HCT116 (cell line): ENCODE data around the gene KLHL3. TPM values are rescaled to one million over a fixed set of nuclear protein-coding genes. Genes with fewer than 3 reads are reported as not detected.

ENCODE experiments used
- ATAC-seq: fragments of 200-7000 bp; cut with Tn5 transposase; 2 replicates; pipeline ENCODE4 v1.9.1; 2020; ENCODE audit warnings: mild to moderate bottlenecking, moderate library complexity
- BruUV-seq: library from RNA; stranded (reverse); fragments of 400-500 nt; replicated peaks from 2 replicates; lab custom pipeline; 2021; lab: Mats Ljungman, UMichigan
- CTCF ChIA-PET: fragments of 300-600 bp; sonication (Branson Sonifier 250); formaldehyde crosslinking; loops from one replicate; lab custom pipeline; 2021; ENCODE audit warnings: antibody characterized with exemption; lab: Charles Lee
- POLR2A ChIA-PET: fragments of 300-600, 350-600 bp; sonication (Branson Sonifier 250); formaldehyde crosslinking; loops from one replicate; lab custom pipeline; 2021; ENCODE audit warnings: antibody characterized with exemption; lab: Charles Lee
- RAD21 ChIA-PET, 2 experiments: fragments of 300-600 bp; sonication (Branson Sonifier 250); formaldehyde crosslinking; loops; one replicate each; lab custom pipeline; 2023; ENCODE audit warnings: low total read pairs in 2 of 2; ENCODE audit not compliant: uncharacterized antibody in 2 of 2, unreplicated experiment in 2 of 2, low non-redundant PET in 1 of 2; lab: Charles Lee
- DNase-seq: peaks from one replicate; pipeline ENCODE4 v3.0.0-alpha.2; 2010; ENCODE audit warnings: low read depth, low spot score
- H2AFZ ChIP-seq: fragments of 200-600 bp; shearing (Covaris generic), sonication (generic); 2 replicates; pipeline ENCODE4 v1.6.1; 2017; ENCODE audit warnings: low read depth, mixed run types, mixed read lengths, antibody characterized with exemption, low read length; ENCODE audit not compliant: poor library complexity, severe bottlenecking
- H3K27ac ChIP-seq: 2 replicates; pipeline ENCODE4 v1.5.1; 2012; ENCODE audit warnings: low read depth, low read length
- H3K27me3 ChIP-seq: fragments of 200-600 bp; sonication (generic); 2 replicates; pipeline ENCODE4 v1.6.1; 2016; ENCODE audit warnings: mixed run types, low read length, mixed read lengths; ENCODE audit not compliant: insufficient read depth
- H3K36me3 ChIP-seq, 2 experiments: fragments of 200-500 bp in 1 of 2; fragments of 200-600 bp in 1 of 2; sonication (Bioruptor generic) in 1 of 2; sonication (generic) in 1 of 2; 2 replicates each; pipeline versions ENCODE4 v1.5.1 to v1.6.1; 2014 to 2016; ENCODE audit warnings: low read length in 2 of 2, inconsistent platforms in 1 of 2, mixed read lengths in 1 of 2, mixed run types in 1 of 2; ENCODE audit not compliant: insufficient read depth in 2 of 2, control insufficient read depth in 1 of 2
- H3K4me1 ChIP-seq, 2 experiments: fragments of 200-600 bp in 1 of 2; sonication (generic) in 1 of 2; 2 replicates each; pipeline versions ENCODE4 v1.5.1 to v1.6.1; 2012 to 2017; ENCODE audit warnings: low read length in 2 of 2, inconsistent platforms in 1 of 2, mild to moderate bottlenecking in 1 of 2, mixed read lengths in 1 of 2, mixed run types in 1 of 2, moderate library complexity in 1 of 2; ENCODE audit not compliant: insufficient read depth in 2 of 2, control insufficient read depth in 1 of 2
- H3K4me2 ChIP-seq: fragments of 200-600 bp; sonication (generic); 2 replicates; pipeline ENCODE4 v1.6.1; 2017; ENCODE audit warnings: mixed run types, low read length, mixed read lengths
- H3K4me3 ChIP-seq, 2 experiments: fragments of 200-600 bp in 1 of 2; sonication (generic) in 1 of 2; replicated peaks in 1 of 2; 2 replicates each; pipeline ENCODE4 v1.5.1; 2011 to 2016; ENCODE audit warnings: low read length in 2 of 2, control low read depth in 1 of 2, low read depth in 1 of 2, mild to moderate bottlenecking in 1 of 2, mixed read lengths in 1 of 2, mixed run types in 1 of 2
- H3K79me2 ChIP-seq: fragments of 200-600 bp; sonication (generic); 2 replicates; pipeline ENCODE4 v1.6.1; 2017; ENCODE audit warnings: mild to moderate bottlenecking, mixed run types, low read length, moderate library complexity, mixed read lengths; ENCODE audit not compliant: insufficient read depth
- H3K9ac ChIP-seq: fragments of 200-600 bp; sonication (generic); 2 replicates; pipeline ENCODE4 v1.6.1; 2016; ENCODE audit warnings: low read length, mixed read lengths
- H3K9me2 ChIP-seq: fragments of 200-600 bp; sonication (generic), shearing (Covaris generic); 2 replicates; pipeline ENCODE4 v1.6.1; 2017; ENCODE audit warnings: mixed run types, mild to moderate bottlenecking, moderate library complexity; ENCODE audit not compliant: insufficient read depth
- H3K9me3 ChIP-seq, 2 experiments: fragments of 200-500 bp in 1 of 2; fragments of 200-600 bp in 1 of 2; sonication (Bioruptor generic) in 1 of 2; sonication (generic) in 1 of 2; 2 replicates each; pipeline ENCODE4 v1.6.1; 2014 to 2017; ENCODE audit warnings: low read length in 2 of 2, mixed read lengths in 2 of 2, inconsistent platforms in 1 of 2, low read depth in 1 of 2, mild to moderate bottlenecking in 1 of 2, mixed run types in 1 of 2, moderate library complexity in 1 of 2; ENCODE audit not compliant: control insufficient read depth in 1 of 2, insufficient read depth in 1 of 2
- H4K20me1 ChIP-seq: fragments of 200-600 bp; sonication (generic), shearing (Covaris generic); 2 replicates; pipeline ENCODE4 v1.6.1; 2017; ENCODE audit warnings: mixed run types, mild to moderate bottlenecking, moderate library complexity; ENCODE audit not compliant: insufficient read depth
- CBX3 ChIP-seq: IDR thresholded peaks from 2 replicates; pipeline ENCODE4 v1.6.1; 2012; ENCODE audit warnings: low read depth
- CEBPB ChIP-seq: IDR thresholded peaks from 2 replicates; pipeline ENCODE4 v1.6.1; 2012; ENCODE audit warnings: low read depth
- EGR1 ChIP-seq: IDR thresholded peaks from 2 replicates; pipeline ENCODE4 v1.6.1; 2012; ENCODE audit warnings: low read depth
- EZH2 ChIP-seq: fragments of 200-600 bp; sonication (generic); IDR thresholded peaks from 2 replicates; pipeline ENCODE4 v1.6.1; 2017; ENCODE audit warnings: antibody characterized with exemption, mixed run types
- FOSL1 ChIP-seq: IDR thresholded peaks from 2 replicates; pipeline ENCODE4 v1.6.1; 2012; ENCODE audit warnings: low read depth
- JUND ChIP-seq: IDR thresholded peaks from 2 replicates; pipeline ENCODE4 v1.6.1; 2012
- POLR2A ChIP-seq: IDR thresholded peaks from 2 replicates; pipeline ENCODE4 v1.7.0; 2011; ENCODE audit warnings: borderline replicate concordance; ENCODE audit not compliant: insufficient read depth, insufficient read length; ENCODE audit errors: extremely low read depth
- POLR2AphosphoS5 ChIP-seq: IDR thresholded peaks from 2 replicates; pipeline ENCODE4 v1.6.1; 2011; ENCODE audit warnings: mild to moderate bottlenecking, low read depth, low read length, moderate library complexity
- RAD21 ChIP-seq: IDR thresholded peaks from 2 replicates; pipeline ENCODE4 v1.6.1; 2012; ENCODE audit warnings: low read depth, mild to moderate bottlenecking
- SIN3A ChIP-seq: IDR thresholded peaks from 2 replicates; pipeline ENCODE4 v1.6.1; 2012; ENCODE audit warnings: low read depth
- SP1 ChIP-seq: IDR thresholded peaks from 2 replicates; pipeline ENCODE4 v1.6.1; 2012; ENCODE audit warnings: low read depth
- SRF ChIP-seq: IDR thresholded peaks from 2 replicates; pipeline ENCODE4 v1.6.1; 2012; ENCODE audit warnings: low read depth
- TCF7L2 ChIP-seq: IDR thresholded peaks from 2 replicates; pipeline ENCODE4 v1.7.0; 2011; ENCODE audit warnings: borderline replicate concordance, inconsistent platforms; ENCODE audit not compliant: insufficient read depth, insufficient read length; ENCODE audit errors: extremely low read depth
- YY1 ChIP-seq: IDR thresholded peaks from 2 replicates; pipeline ENCODE4 v1.6.1; 2011; ENCODE audit warnings: low read length, low read depth, moderate library complexity, mild to moderate bottlenecking; ENCODE audit not compliant: insufficient replicate concordance; ENCODE audit errors: extremely low read depth
- ZNF274 ChIP-seq: fragments of 200-500 bp; sonication (Bioruptor generic); IDR thresholded peaks from 2 replicates; pipeline ENCODE4 v1.6.1; 2014; ENCODE audit warnings: mild to moderate bottlenecking, low read depth, low read length, inconsistent platforms
- intact Hi-C: fragments of 100-400 bp; cut with micrococcal nuclease; formaldehyde crosslinking; loops from 2 replicates; pipeline ENCODE4 v1.10.0; 2022
- total RNA-seq: library from RNA; stranded (reverse); gene quantifications from one replicate; pipeline ENCODE4 v1.2.1, GENCODE V29; 2021; ENCODE audit not compliant: unreplicated experiment
- TF ChIP-seq, protein P1 (sequence below): IDR thresholded peaks from 2 replicates; pipeline ENCODE4 v1.6.1; 2011; ENCODE audit warnings: mild to moderate bottlenecking, low read length, moderate library complexity; ENCODE audit not compliant: insufficient replicate concordance; ENCODE audit errors: extremely low read depth
- TF ChIP-seq, protein P2 (sequence below): IDR thresholded peaks from 2 replicates; pipeline ENCODE4 v1.6.1; 2012
- TF ChIP-seq, protein P3 (sequence below): IDR thresholded peaks from 2 replicates; pipeline ENCODE4 v1.6.1; 2012

KLHL3 gene
- total RNA-seq, 1 experiment from 2014 or later: not detected

DNA sequence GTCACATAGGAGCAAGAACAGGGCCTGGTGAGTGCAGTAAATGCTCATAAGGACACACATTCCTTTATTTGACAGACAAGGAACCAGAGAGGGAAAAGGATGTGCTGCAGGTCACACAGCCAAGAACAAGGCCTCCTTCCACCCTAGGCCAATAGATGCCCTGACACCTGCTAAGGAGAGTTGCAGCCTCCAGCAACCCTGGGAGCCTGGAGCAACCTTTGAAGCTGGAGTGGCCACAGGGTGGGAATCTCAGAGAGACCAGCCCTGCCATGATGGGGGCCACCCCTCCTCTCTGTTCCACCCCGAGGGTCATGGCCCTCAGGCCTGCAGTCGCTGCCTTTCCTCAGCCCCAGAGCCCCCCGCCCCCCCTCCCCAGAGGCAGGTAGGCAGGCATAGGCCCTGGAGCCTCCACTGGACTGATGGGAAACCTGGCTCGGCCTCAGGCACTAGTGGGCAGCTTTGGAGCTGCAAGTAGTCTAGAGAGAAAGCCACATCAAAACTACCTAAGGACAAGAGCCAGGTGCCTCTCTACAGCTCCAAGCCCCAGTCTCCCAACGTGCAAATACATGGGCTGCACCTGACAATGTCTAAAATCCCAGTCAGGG, 120.6 kb downstream of the KLHL3 start:
- no peaks in the 10 kb centered on the region for H3K4me1 ChIP-seq
- H3K9me3 ChIP-seq: no peaks in the 10 kb centered on the region
- H3K27me3 ChIP-seq: peaks cover 6% of the 10 kb centered on the region; the same call in 1 of the 2 replicates
- CTCF ChIA-PET: interaction anchor here (0.8 kb wide), 1 partner anchor 14 kb away, joined by 3 read pairs; no protein-coding TSS in a partner anchor
- POLR2A ChIA-PET: no interaction called here
- RAD21 ChIA-PET: no interaction called here
- no peak overlapping the region for H3K4me2 ChIP-seq
- H2AFZ ChIP-seq: no peak overlapping the region
- H3K4me3 ChIP-seq: no peak overlapping the region
- DNase-seq: no peak
- no peak overlapping the region for H3K9ac ChIP-seq
- BruUV-seq: no TSS peak
- no peaks in the 10 kb centered on the region for H4K20me1 ChIP-seq
- H3K27ac ChIP-seq: no peak overlapping the region
- no peaks in the 10 kb centered on the region for H3K79me2 ChIP-seq
- H3K9me2 ChIP-seq: no peaks in the 10 kb centered on the region
- no peaks in the 10 kb centered on the region for H3K36me3 ChIP-seq
- intact Hi-C loops: no loop called here
- ATAC-seq: no peak
- TF ChIP-seq, protein P1, sequence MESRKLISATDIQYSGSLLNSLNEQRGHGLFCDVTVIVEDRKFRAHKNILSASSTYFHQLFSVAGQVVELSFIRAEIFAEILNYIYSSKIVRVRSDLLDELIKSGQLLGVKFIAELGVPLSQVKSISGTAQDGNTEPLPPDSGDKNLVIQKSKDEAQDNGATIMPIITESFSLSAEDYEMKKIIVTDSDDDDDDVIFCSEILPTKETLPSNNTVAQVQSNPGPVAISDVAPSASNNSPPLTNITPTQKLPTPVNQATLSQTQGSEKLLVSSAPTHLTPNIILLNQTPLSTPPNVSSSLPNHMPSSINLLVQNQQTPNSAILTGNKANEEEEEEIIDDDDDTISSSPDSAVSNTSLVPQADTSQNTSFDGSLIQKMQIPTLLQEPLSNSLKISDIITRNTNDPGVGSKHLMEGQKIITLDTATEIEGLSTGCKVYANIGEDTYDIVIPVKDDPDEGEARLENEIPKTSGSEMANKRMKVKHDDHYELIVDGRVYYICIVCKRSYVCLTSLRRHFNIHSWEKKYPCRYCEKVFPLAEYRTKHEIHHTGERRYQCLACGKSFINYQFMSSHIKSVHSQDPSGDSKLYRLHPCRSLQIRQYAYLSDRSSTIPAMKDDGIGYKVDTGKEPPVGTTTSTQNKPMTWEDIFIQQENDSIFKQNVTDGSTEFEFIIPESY: no peak
- TF ChIP-seq SRF: no peak
- TF ChIP-seq, protein P2, sequence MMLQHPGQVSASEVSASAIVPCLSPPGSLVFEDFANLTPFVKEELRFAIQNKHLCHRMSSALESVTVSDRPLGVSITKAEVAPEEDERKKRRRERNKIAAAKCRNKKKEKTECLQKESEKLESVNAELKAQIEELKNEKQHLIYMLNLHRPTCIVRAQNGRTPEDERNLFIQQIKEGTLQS: no peak
- no peak for TF ChIP-seq CEBPB
- no peak for TF ChIP-seq SIN3A
- TF ChIP-seq EGR1: no peak
- no peak for TF ChIP-seq ZNF274
- TF ChIP-seq POLR2A: no peak
- TF ChIP-seq YY1: no peak
- TF ChIP-seq EZH2: no peak
- no peak for TF ChIP-seq RAD21
- TF ChIP-seq POLR2AphosphoS5: no peak
- TF ChIP-seq FOSL1: no peak
- TF ChIP-seq CBX3: no peak
- TF ChIP-seq TCF7L2: no peak
- no peak for TF ChIP-seq JUND
- TF ChIP-seq, protein P3, sequence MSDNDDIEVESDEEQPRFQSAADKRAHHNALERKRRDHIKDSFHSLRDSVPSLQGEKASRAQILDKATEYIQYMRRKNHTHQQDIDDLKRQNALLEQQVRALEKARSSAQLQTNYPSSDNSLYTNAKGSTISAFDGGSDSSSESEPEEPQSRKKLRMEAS: no peak
- no peak for TF ChIP-seq SP1
